ENCODE results near the gene GLI1. TPM values are rescaled to one million over a fixed set of nuclear protein-coding genes. Genes with fewer than 3 reads are reported as not detected.
"Not testable (repeated sequence)": the region's sequence is repeated elsewhere in the genome, so short reads cannot be mapped to it uniquely, and the experiment has no call there.

The GLI1 gene
- polyA plus RNA-seq, 1 donor from 2014 or later, result 0.18 TPM

DNA sequence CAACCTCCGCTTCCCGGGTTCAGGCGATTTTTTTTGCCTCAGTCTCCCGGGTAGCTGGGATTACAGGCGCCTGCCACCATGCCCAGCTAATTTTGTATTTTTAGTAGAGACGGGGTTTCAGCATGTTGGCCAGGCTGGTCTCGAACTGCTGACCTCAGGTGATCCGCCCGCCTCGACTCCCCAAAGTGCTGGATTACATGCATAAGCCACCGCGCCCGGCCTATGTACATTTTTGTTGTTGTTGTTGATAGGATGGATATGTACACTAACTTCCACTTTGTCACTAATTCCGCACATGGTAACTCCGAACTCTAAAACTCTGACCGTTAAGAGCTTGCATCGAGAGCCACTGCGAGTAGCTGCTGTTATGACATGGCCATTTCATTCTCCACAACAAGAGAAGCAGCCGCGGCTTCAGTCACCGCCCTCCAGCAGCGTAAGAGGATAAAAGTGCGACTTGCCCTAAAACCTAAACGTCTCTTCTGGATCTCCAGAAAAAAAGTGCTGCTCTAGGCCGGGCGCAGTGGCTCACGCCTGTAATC is 27.5 kb downstream of the GLI1 start:
- no peaks in the 10 kb centered on the region for H3K27me3 Mint-ChIP-seq
- H3K9me3 Mint-ChIP-seq, result no peaks in the 10 kb centered on the region
- peaks cover 19 to 30% (median 27%) of the 10 kb centered on the region in 3 donors for H3K4me1 Mint-ChIP-seq
- H3K36me3 Mint-ChIP-seq, result no peaks in the 10 kb centered on the region
- H3K27ac Mint-ChIP-seq, result peak overlapping the region; percentile 80 to 98 (median 98)
- peak overlapping the region in 2 of 4 donors; percentile 96 to 97 for H3K4me3 Mint-ChIP-seq

DNA sequence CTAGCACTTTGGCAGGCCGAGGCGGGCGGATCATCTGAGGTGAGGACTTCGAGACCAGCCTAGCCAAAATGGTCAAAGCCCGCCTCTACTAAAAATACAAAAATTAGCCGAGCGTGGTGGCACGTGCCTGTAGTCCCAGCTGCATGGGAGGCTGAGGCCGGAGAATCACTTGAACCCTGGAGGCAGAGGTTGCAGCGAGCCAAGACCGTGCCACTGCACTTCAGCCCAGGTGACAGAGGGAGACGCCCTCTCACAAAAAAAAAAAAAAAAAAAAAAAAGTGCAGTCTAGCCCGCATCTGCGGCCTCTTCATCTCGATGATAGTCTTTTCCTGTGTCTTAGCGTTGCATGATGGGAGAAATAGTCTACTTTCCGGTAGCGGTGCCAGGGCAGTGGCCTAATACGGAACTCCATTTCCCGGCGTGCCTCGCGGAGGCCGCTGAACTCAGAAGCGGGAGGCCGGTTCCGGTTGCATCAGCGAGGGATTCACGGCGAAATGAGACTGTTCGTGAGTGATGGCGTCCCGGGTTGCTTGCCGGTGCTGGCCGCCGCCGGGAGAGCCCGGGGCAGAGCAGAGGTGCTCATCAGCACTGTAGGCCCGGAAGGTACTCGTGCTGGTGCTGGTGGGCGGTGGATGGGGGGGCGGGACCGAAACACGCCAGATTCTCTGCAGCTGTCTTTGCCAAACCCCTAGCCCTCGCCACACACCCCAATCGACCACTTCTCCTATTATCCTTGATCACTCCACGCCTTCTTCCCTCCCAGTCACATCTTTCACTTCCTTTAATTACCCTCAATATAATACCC is 28.2 kb downstream of the GLI1 start, which contains the start of gene MARS1:
Gene MARS1 (plus strand): TSS at position 472 of the 805 bp plus-strand sequence. CDS start 23 bp downstream, at position 495.
- H3K36me3 Mint-ChIP-seq, result no peaks in the 10 kb centered on the region
- peak within 1 kb of the TSS; percentile 80 to 98 (median 98) for H3K27ac Mint-ChIP-seq
- peaks cover 19 to 30% (median 27%) of the 10 kb centered on the region in 3 donors for H3K4me1 Mint-ChIP-seq
- no peaks in the 10 kb centered on the region for H3K27me3 Mint-ChIP-seq
- H3K4me3 Mint-ChIP-seq, result peak within 1 kb of the TSS; percentile 83 to 97 (median 96)
- H3K9me3 Mint-ChIP-seq, result no peaks in the 10 kb centered on the region

DNA sequence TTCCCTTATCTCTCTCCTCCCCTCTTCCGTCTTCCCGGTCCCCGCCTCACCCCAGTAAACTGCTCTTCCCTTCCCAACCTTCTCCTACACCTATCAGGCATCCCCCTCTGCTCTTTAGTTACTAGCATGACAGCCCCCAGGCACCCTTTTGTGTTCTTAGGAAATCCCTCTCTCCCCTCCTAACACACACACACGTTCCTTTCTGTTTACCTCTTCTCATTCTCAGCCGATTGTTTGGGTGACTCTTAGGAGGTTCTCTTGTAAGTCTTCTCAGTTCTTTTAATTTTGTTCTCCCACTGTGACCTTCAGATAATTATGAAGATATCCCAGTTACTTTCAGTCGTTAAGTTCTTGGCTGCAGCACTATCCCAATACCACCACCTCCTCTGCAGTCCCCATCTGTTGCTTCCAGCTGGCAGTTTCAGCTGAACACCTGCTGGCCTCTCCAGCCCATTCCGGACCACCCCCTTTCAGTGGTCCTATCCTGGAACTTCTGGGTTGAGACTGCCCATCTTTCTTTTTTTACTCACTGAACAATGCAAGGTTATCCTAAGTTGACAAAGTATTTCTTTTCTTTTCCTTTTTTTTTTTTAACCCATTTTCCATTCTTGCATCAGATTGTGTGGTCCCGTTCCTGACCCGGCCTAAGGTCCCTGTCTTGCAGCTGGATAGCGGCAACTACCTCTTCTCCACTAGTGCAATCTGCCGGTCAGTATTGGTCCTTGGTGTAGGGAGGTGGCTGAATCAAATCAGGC is 29.0 kb downstream of the GLI1 start:
- Mint-ChIP-seq H3K9me3 (no peaks in the 10 kb centered on the region), H3K4me1 (peaks cover 16 to 22% (median 20%) of the 10 kb centered on the region in 3 donors), H3K27ac (peak overlapping the region; percentile 80 to 98 (median 98)), H3K4me3 (peak overlapping the region; percentile 83 to 97 (median 96)), H3K27me3 (no peaks in the 10 kb centered on the region), H3K36me3 (no peaks in the 10 kb centered on the region)

DNA sequence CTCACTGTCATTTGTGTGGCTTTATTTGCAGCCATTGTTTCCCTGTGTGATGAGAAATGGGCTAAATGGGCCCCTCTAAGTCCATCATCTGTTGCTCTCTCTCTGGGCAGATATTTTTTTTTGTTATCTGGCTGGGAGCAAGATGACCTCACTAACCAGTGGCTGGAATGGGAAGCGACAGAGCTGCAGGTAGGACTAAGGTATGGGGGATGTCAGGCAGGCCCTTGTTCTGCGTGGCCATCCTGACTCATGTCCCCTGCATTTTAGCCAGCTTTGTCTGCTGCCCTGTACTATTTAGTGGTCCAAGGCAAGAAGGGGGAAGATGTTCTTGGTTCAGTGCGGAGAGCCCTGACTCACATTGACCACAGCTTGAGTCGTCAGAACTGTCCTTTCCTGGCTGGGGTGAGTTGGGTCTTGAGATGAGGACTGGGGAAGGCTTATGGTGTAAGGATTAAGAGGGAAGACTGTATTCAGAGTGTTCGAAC is 29.6 kb downstream of the GLI1 start:
- peaks cover 16 to 22% (median 18%) of the 10 kb centered on the region in 3 donors for H3K4me1 Mint-ChIP-seq
- peak overlapping the region; percentile 83 to 97 (median 96) for H3K4me3 Mint-ChIP-seq
- H3K27ac Mint-ChIP-seq, result peak overlapping the region; percentile 80 to 98 (median 98)
- no peaks in the 10 kb centered on the region for H3K9me3 Mint-ChIP-seq
- H3K36me3 Mint-ChIP-seq, result no peaks in the 10 kb centered on the region
- H3K27me3 Mint-ChIP-seq, result no peaks in the 10 kb centered on the region

DNA sequence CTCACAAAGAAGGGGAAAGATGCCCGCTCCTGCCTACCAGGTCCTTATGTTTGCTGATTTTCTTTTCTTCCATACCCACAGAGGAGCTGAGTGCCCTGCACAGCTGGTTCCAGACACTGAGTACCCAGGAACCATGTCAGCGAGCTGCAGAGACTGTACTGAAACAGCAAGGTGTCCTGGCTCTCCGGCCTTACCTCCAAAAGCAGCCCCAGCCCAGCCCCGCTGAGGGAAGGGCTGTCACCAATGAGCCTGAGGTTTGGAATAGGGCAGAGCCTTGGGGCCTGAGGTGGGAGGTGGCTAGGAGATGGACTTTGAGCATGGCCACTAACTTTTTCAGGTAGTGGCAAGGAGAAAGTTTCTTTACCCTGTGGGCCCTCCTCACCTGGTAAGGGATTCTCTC is 30.5 kb downstream of the GLI1 start:
- Mint-ChIP-seq H3K9me3 (no peaks in the 10 kb centered on the region), H3K4me3 (peak overlapping the region in 1 of 4 donors; percentile 83), H3K27me3 (no peaks in the 10 kb centered on the region), H3K27ac (no peak overlapping the region), H3K4me1 (peaks cover 16 to 22% (median 18%) of the 10 kb centered on the region in 3 donors), H3K36me3 (no peaks in the 10 kb centered on the region)

DNA sequence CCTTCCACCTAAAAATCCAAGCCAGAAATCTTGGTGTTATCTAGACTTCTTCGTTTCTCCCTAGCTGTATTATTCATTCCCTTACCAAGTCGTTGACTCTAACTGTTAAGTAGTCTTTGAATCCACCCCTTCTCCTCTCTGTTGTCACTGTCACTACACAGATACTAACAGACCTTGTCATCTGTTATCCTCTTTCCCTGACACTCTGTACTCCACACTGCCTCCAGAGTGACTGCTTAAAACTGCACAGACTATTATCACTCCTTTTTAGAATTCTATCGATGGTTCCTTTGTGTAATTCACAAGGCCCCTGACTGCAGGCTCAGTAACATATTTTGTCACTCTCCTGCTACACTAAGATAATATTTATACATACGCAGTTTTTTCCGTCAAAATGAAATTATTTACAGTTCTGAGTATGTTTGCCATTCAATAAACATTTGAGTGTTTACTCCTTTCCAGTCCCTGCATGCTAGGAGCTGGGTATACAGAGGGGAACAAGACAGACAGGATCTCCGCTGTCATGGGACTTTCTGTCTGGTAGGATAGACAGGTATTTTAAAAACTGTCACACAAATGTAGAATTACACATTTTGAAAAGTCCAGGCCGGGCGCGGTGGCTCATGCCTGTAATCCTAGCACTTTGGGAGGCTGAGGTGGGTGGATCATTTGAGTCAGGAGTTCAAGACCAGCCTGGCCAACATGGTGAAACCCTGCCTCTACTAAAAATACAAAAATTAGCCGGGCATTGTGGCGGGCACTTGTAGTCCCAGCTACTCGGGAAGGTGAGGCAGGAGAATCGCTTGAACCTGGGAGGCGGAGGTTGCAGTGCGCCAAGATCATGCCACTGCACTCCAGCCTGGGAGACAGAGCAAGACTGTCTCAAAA is 32.1 kb downstream of the GLI1 start:
- no peaks in the 10 kb centered on the region for H3K27me3 Mint-ChIP-seq
- H3K4me3 Mint-ChIP-seq, result peak overlapping the region in 2 of 4 donors; percentile 18 to 49
- no peaks in the 10 kb centered on the region for H3K36me3 Mint-ChIP-seq
- peaks cover 16 to 22% (median 18%) of the 10 kb centered on the region in 3 donors for H3K4me1 Mint-ChIP-seq
- no peaks in the 10 kb centered on the region for H3K9me3 Mint-ChIP-seq
- peak overlapping the region; percentile 1 to 47 (median 21) for H3K27ac Mint-ChIP-seq

DNA sequence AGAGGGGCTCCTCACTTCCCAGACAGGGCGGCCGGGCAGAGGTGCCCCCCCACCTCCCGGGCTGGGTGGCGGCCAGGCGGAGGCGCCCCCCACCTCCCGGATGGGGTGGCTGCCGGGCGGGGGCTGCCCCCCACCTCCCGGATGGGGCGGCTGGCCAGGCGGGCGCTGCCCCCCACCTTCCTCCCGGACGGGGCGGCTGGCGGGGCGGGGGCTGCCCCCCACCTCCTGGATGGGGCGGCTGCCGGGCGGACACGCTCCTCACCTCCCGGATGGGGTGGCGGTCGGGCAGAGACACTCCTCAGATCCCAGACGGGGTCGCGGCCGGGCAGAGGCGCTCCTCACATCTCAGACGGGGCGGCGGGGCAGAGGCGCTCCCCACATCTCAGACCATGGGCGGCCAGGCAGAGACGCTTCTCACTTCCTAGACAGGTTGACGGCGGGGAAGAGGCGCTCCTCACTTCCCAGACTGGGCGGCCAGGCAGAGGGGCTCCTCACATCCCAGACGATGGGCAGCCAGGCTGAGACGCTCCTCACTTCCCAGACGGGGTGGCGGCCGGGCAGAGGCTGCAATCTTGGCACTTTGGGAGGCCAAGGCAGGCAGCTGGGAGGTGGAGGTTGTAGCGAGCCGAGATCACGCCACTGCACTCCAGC is 35.6 kb downstream of the GLI1 start:
- not testable (repeated sequence) for H3K4me1 Mint-ChIP-seq, H3K27ac Mint-ChIP-seq, H3K36me3 Mint-ChIP-seq, H3K9me3 Mint-ChIP-seq, H3K27me3 Mint-ChIP-seq
- peak overlapping the region in 1 of 4 donors; percentile 45 for H3K4me3 Mint-ChIP-seq

DNA sequence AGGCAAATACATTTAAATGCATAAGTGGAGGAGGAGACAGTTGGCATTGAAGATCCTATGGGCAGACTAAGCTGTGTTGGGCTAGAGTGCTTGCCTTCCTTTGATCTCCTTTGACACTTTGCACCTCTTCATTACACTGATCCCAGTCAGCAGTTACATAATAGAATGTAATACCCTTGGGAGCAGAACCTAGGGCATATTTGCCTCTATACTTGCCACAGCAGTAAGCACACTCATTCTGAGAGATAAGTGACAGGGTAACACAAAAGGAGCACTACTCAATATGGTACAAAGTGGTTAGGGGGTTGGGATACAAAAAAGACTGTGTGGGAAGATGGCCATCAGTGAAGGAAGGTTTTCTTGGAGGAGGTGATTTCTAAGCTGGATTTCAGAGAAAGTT is 37.2 kb downstream of the GLI1 start:
- H3K4me1 Mint-ChIP-seq, result peaks cover 0 to 7% (median 6%) of the 10 kb centered on the region in 3 donors
- H3K9me3 Mint-ChIP-seq, result no peaks in the 10 kb centered on the region
- H3K36me3 Mint-ChIP-seq, result peaks cover 9% of the 10 kb centered on the region
- no peak overlapping the region for H3K4me3 Mint-ChIP-seq
- peak overlapping the region in 1 of 3 donors; percentile 11 for H3K27ac Mint-ChIP-seq
- no peaks in the 10 kb centered on the region for H3K27me3 Mint-ChIP-seq

DNA sequence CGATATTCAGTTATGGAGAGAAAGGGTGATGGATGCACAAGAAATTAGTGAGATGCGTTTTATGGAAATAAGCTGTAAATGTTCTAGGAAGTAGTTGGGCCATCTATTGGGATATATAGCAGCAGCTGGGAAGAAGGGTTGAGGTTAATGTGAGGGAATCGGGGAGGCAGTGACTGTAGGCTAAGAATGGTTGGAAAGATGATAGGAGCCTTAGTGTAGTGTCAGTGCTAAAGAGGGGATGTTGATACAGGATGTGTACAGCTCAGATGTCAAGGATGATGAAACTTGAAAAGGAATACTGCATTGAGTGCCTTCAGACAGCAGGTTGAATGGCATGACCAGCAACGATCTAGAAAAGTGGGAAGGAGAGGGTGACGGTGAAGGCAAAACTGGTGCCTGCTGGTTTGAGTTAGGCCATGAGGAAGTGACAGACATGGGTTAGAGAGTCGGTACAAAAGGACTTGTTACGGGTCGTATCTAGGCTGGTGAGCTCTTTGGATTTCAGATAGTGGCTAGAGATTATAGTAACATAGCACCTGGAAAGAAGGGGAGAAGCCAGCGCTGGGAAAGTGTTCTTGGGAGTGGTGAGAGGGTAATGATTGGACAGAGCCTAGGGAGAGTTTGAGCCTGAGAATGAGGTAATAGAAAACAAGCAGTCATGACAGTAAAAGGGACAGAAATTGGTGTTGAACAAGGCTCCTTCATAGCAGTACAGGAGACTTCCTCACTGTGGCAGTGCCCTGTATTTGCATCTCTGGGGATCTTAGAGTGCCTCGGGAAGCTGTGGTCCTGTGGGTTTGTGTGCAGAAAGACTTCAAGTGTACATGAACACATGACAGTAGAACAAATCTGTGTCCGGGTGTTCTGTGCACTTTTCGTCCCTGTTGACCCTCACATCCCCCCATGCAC is 37.9 kb downstream of the GLI1 start:
- H3K4me3 Mint-ChIP-seq, result peak overlapping the region in 1 of 4 donors; percentile 3
- peaks cover 9% of the 10 kb centered on the region for H3K36me3 Mint-ChIP-seq
- H3K27me3 Mint-ChIP-seq, result no peaks in the 10 kb centered on the region
- no peaks in the 10 kb centered on the region for H3K9me3 Mint-ChIP-seq
- H3K4me1 Mint-ChIP-seq, result peaks cover 0 to 7% (median 6%) of the 10 kb centered on the region in 3 donors
- H3K27ac Mint-ChIP-seq, result peak overlapping the region in 1 of 3 donors; percentile 11

DNA sequence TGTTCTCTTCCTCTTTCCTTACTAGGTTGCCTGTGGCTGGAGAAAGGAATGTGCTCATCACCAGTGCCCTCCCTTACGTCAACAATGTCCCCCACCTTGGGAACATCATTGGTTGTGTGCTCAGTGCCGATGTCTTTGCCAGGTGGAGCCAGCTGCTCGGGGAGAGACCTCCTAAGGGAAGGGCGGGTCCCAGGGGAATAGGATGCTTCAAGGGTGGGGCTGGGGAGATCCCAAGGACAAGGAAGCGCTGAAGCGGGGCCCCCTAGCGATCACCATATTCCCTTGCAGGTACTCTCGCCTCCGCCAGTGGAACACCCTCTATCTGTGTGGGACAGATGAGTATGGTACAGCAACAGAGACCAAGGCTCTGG is 38.5 kb downstream of the GLI1 start:
- Mint-ChIP-seq H3K9me3 (no peaks in the 10 kb centered on the region), H3K4me1 (peaks cover 0 to 7% (median 6%) of the 10 kb centered on the region in 3 donors), H3K27ac (no peak overlapping the region), H3K4me3 (no peak overlapping the region), H3K27me3 (no peaks in the 10 kb centered on the region), H3K36me3 (peaks cover 9% of the 10 kb centered on the region)

DNA sequence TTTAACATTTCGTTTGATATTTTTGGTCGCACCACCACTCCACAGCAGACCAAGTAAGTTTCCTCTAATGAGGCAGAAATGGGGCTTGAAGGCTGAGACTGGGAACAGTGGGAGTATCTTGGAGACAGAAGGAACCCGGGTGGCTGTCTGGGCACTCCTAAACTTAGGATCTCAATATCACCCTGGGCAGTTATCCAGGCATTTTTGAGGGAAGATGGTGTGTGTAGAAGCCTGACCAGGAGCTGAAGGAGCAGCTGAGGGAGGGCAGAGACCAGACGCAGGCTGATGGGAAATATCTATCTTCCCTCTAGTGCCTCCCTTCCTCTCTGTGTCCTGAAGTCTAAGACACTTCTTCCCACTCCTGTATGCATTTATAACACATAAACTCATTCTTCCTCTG is 39.0 kb downstream of the GLI1 start:
- Mint-ChIP-seq H3K9me3 (no peaks in the 10 kb centered on the region), H3K36me3 (peaks cover 9% of the 10 kb centered on the region), H3K27me3 (no peaks in the 10 kb centered on the region), H3K27ac (no peak overlapping the region), H3K4me3 (no peak overlapping the region), H3K4me1 (peaks cover 0 to 7% (median 6%) of the 10 kb centered on the region in 3 donors)

DNA sequence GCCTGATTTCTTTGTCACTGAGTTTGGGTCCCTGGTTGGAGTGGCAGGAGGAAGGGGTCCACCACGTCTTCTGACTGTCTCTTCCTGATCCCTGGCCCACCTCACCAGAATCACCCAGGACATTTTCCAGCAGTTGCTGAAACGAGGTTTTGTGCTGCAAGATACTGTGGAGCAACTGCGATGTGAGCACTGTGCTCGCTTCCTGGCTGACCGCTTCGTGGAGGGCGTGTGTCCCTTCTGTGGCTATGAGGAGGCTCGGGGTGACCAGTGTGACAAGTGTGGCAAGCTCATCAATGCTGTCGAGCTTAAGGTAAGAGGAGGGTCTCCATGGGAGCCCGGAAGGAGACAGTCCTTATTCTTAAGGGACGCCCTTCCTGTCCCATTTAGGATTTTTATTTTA is 40.6 kb downstream of the GLI1 start:
- H3K4me1 Mint-ChIP-seq, result peaks cover 0 to 7% (median 6%) of the 10 kb centered on the region in 3 donors
- no peak overlapping the region for H3K4me3 Mint-ChIP-seq
- no peak overlapping the region for H3K27ac Mint-ChIP-seq

More for the DNA sequence above, 40.6 kb downstream of the GLI1 start:
- Mint-ChIP-seq H3K9me3 (no peaks in the 10 kb centered on the region), H3K27me3 (no peaks in the 10 kb centered on the region), H3K36me3 (peaks cover 11% of the 10 kb centered on the region)

Data from IgD-negative memory B cell (primary cell).